EH (cell line): ENCODE measurements around the gene ERI3.
"Not testable (repeated sequence)": the region's sequence is repeated elsewhere in the genome, so short reads cannot be mapped to it uniquely, and the experiment has no call there.

Experiments used
- DNase-seq: peaks from one replicate; pipeline ENCODE4 v3.0.0-alpha.2; 2015; ENCODE audit warnings: low read depth

The ERI3 gene

GRCh38 chr1:44206545-44206944 is 148.5 kb downstream of the ERI3 start:
- DNase-seq = not testable (repeated sequence)

DNA sequence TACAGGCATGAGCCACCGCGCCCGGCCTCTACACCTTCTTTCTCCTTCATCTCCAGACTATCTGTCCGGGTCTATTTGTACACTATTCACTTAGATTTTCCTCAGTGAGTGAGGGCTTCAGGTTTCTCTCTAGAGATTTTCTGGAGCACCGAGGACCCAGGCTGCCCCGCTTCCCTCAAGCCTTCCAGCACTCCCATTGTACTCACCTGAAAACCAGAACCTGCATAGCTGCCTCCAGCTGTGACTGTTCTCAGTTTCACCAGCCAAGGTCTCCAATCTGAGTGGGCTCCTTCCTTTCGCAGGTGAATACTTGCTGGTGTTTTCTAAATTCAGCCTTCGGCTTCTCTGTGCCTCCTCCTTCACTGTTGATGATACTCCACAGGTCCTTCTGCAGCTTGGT is 154.7 kb downstream of the ERI3 start:
- no peak for DNase-seq

GRCh38 chr1:44174630-44175029 is 180.4 kb downstream of the ERI3 start:
- DNase-seq = no peak
